Measurements from ENCODE around the gene PEAR1.

The PEAR1 gene

GRCh38 chr1:156881663-156882062 is 11.9 kb upstream of the PEAR1 start:
- DNase-seq (ENCODE audit: low spot score), result no peak

GRCh38 chr1:156882543-156882942 is 11.0 kb upstream of the PEAR1 start:
- no peak for DNase-seq (ENCODE audit: low spot score)

- no peak for DNase-seq (ENCODE audit: low spot score)
These were observed 9.6 kb upstream of the PEAR1 start for GRCh38 chr1:156883919-156884318.

GRCh38 chr1:156884560-156885184 is 8.8 kb upstream of the PEAR1 start:
- DNase-seq (ENCODE audit: low spot score), result no peak

DNA sequence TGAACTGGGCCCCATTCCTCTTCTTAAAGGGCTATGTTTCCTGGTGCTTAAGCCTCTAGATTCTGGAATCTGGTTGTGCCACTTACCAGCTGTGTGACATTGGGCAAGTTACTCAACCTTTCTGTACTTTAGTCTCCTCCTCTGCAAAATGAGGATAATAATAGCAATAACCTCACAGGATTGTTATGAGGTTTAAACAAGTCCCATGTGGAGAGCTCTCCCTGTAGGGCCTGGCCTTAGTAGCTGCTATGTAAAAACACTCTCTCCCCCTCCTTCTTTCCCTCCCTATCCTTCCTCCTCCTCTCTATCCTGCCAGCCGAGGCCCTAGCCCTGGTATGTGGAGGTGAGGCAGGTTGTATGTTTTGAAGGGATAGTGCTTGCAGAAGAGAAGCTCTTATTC is 8.2 kb upstream of the PEAR1 start:
- DNase-seq (ENCODE audit: low spot score), result no peak

DNA sequence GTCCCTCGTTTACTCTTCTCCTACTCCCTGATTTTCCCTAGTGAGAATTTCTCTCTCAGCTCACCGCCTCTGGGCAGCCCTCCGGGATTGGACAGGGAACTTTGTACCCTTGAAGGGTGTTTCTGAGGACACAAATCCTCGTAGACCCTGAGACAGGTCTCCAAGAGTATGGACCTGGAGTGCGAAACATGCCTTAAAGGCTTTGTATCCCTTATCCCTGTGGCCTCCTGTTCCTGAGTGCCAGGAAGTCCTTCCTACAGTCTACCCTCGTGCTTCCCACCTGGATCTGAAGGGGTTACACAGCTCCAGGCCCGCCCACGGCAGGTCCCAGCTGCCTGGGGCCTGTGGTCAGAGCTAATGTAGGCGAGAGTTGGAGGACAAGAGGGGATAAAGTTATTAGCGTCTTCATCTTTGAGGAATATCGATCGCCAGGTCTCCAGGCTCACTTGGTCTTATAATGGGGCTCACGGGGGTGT is 7.6 kb upstream of the PEAR1 start:
- no peak for DNase-seq (ENCODE audit: low spot score)

GRCh38 chr1:156886583-156887281 is 6.8 kb upstream of the PEAR1 start:
- DNase-seq (ENCODE audit: low spot score), result no peak

DNA sequence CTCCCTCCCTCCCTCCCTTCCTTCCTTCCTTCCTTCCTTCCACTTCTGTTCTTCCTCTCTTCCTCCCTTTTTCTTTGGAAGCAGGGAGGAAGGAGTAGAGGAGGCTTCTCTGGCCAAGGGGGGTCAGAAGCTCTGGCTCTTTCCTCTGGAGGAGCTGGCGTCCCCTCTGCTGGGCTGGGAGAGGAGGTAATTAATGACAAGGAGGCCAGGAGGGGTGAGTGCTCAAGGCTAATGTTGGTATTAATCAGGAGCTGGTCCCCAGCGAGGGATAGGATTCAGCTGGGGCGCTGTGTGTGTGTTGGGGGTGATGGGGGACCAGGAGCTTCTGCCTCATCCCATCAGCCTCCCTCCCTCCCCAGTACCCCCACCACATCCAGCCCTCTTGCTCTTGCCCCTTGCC is 6.2 kb upstream of the PEAR1 start:
- no peak for DNase-seq (ENCODE audit: low spot score)

- DNase-seq (ENCODE audit: low spot score), result no peak
These were observed 5.8 kb upstream of the PEAR1 start for GRCh38 chr1:156887734-156888133.

GRCh38 chr1:156889802-156890580 is 3.5 kb upstream of the PEAR1 start:
- DNase-seq (ENCODE audit: low spot score), result peak; percentile 83

GRCh38 chr1:156892190-156893047 is 1.1 kb upstream of the PEAR1 start:
- DNase-seq (ENCODE audit: low spot score), result peak; percentile 93

DNA sequence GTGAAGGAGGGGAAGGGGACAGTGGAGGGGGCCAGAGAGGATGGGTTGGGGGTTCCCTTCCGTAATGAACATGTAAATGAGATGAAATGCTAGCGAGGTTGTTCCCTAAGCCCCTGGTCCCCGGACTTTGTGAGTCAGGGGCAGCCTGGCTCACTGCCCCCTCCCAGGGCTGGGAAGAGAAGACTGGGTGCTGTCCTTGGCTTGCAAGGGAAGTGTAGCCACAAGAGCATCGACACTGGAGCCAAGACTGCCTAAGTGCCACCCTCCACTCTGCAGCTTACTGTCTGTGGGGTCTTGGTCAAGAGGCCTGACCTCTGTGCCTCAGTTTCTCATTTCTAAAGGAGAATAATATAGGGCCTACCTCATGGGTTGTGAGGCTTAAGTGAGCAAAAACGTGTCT is 483 bp downstream of the PEAR1 start:
- no peak for DNase-seq (ENCODE audit: low spot score)

GRCh38 chr1:156894711-156895454 is 1.4 kb downstream of the PEAR1 start:
- DNase-seq (ENCODE audit: low spot score), result peak; percentile 72

GRCh38 chr1:156895455-156895812 is 1.9 kb downstream of the PEAR1 start:
- DNase-seq (ENCODE audit: low spot score), result no peak

- no peak for DNase-seq (ENCODE audit: low spot score)
These were observed 2.4 kb downstream of the PEAR1 start for GRCh38 chr1:156895927-156896326.

GRCh38 chr1:156896490-156897033 is 3.0 kb downstream of the PEAR1 start:
- DNase-seq (ENCODE audit: low spot score), result peak; percentile 98

GRCh38 chr1:156897078-156897825 is 3.7 kb downstream of the PEAR1 start:
- peak; percentile 93 for DNase-seq (ENCODE audit: low spot score)

DNA sequence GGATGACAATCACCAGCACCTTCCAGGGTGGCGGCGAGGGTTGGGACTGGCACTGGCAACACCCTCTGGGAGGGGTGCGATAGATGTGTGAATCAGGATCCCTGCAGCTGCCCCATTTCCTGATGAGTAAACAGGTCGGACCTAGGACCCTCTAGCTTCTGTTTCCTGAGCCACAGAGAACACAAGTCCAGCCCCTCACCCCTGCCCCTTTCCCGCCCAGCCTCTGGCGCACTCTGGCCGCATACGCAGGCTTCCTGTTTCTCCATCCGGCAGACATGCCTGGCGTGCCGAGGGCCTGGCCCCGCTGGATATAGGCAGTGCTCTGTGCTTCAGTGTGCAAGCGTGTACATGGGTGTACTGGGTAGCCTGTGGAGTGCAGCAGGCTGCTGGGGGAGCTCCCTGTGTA is 4.6 kb downstream of the PEAR1 start:
- DNase-seq (ENCODE audit: low spot score), result peak; percentile 61

DNA sequence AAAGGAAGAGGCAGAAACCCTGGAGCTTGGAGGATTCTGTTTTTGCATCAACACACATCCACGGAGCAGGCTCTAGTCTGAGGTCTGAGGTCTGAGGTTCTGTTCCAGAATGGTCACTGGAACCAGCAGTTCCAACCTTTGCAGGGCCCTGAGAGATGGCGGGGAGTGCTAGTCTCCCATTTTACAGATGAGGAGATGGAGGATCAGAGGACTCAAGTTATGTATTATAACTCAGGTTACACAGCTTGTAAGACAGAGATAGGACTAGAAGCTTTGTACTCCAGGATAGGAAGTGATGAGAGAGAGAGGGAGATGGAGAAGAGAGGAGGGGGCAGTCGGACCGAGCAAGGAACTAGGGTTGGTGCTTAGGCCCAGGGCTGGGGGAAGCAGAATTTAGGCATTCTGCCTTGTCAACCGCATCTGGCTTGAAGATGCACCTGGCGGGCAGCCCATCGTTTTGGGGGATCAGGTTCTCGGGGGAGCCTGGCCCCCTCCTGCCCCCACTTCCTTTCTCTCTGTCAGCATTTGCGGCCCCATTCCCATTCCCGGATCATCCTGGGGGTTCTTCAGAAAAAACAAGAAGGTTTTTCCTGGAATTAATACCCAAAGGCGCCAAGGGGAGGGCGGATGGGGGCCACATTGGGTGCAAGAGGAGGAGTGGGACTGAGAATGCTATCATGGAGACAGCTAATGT is 5.6 kb downstream of the PEAR1 start:
- DNase-seq (ENCODE audit: low spot score), result no peak

Measured in hepatic stellate cell (primary cell).